Ramos (cell line): ENCODE data around the gene ERRFI1.
"Not testable (repeated sequence)": the region's sequence is repeated elsewhere in the genome, so short reads cannot be mapped to it uniquely, and the experiment has no call there.

ENCODE experiments used
- in situ Hi-C: fragments of 300-500 bp; cut with MboI; formaldehyde crosslinking; loops from one replicate; pipeline ENCODE4 v1.14.3; 2022; ENCODE audit warnings: low sequenced_read_pairs; ENCODE audit not compliant: unreplicated experiment

ERRFI1 gene, protein sequence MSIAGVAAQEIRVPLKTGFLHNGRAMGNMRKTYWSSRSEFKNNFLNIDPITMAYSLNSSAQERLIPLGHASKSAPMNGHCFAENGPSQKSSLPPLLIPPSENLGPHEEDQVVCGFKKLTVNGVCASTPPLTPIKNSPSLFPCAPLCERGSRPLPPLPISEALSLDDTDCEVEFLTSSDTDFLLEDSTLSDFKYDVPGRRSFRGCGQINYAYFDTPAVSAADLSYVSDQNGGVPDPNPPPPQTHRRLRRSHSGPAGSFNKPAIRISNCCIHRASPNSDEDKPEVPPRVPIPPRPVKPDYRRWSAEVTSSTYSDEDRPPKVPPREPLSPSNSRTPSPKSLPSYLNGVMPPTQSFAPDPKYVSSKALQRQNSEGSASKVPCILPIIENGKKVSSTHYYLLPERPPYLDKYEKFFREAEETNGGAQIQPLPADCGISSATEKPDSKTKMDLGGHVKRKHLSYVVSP

GRCh38 chr1:8026153-8026975, at the start of gene ERRFI1:
Gene ERRFI1, minus strand, starts transcription at chr1:8026309. Its CDS starts 10,690 bp downstream, at chr1:8015619.
- in situ Hi-C loops: no loop called here

DNA sequence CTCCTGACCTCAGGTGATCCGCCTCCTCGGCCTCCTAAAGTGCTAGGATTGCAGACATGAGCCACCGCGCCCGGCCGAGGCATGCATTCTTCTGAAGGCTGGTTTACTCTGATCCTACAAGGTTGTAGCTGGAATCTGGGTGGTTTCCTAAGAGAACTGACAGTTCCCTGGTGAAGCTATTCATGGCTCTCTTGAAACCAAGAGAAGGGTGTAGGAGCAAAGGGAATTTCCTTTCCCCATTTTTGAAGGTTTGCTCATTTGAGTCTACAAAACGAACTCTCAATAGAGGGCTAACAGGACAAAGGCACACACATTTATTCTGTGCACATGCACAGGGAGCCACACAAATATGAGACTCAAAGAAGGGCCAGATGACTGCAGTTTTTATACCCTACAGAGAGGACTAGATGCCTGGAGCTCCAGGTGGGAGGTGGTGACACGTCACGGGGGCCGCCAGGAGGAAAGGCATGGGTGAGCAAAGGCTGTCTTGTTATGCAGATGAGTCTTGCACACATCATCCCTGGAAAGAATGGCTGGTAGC, 49.5 kb upstream of the ERRFI1 start:
- in situ Hi-C loops: no loop called here

- in situ Hi-C loops: no loop called here
These were observed 47.2 kb upstream of the ERRFI1 start for GRCh38 chr1:8073112-8073855.

DNA sequence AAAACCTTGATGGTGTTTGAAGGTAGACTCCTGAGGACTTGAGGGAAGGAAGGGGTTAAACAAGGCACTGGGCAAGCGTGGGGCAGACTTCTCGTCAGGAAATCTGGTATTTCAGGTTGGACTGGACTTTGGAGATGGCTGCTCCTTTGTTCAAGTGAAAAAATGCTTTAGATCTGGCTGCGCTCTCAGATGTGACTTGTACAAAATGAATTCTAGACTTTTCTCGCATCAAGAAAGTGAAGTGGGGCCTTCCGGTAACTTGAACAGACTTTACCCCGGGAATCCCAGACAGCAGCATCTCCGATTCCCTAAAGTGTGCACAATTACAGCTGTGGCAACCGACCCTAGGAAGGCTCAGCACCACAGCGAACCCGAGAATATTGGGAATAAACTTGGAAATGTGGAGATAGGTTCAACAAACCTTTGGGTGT, 44.3 kb upstream of the ERRFI1 start:
- in situ Hi-C loops: no loop called here

DNA sequence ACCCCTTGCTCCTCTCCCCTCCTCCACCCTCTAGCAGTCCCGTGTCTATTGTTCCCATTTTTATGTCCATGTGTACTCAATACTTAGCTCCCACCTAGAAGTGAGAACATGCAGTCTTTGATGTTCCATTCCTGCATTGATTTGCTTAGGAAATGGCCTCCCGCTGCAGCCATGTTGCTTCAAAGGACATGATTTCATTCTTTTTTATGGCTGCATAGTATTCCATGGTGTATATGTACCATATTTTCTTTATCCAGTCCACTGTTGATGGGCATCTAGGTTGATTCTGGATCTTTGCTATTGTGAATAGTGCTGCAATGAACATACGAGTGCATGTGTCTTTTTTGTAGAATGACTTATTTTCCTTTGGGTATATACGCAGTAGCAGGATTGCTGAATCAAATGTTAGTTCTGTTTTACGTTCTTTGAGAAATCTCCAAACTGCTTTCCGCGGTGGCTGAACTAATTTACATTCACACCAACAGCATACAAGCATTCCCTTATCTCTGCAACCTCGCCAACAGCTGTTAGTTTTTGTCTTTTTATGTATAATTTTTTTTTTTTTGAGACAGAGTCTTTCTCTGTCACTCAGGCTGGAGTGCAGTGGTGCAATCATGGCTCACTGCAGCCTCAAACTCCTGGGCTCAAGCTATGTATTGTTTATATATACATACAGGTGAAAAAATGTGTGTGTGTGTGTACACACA, 43.7 kb upstream of the ERRFI1 start:
- in situ Hi-C loops: not testable (repeated sequence)

- in situ Hi-C loops: no loop called here
These were observed 39.3 kb upstream of the ERRFI1 start for GRCh38 chr1:8065369-8065768.

- in situ Hi-C loops: no loop called here
These were observed 37.4 kb upstream of the ERRFI1 start for GRCh38 chr1:8063298-8064036.

DNA sequence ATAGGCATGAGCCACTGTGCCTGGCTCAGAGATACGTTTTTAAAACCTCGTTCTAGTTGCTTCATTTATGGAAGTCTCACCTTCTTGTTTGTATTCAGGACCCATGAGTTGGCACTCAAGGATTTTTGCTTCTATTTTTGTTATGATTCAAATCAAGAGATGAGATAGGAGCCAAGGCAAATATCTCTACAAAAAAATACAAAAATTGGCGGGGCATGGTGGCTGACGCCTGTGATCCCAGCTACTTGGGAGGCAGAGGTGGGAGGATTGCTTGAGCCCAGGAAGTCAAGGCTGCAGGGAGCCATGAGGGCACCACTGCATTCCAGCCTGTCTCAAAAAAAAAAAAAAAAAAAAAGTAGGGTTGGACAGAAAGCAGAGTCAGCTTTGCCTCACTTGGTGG, 36.8 kb upstream of the ERRFI1 start:
- in situ Hi-C loops: no loop called here

- in situ Hi-C loops: no loop called here
These were observed 35.7 kb upstream of the ERRFI1 start for GRCh38 chr1:8061673-8062386.

DNA sequence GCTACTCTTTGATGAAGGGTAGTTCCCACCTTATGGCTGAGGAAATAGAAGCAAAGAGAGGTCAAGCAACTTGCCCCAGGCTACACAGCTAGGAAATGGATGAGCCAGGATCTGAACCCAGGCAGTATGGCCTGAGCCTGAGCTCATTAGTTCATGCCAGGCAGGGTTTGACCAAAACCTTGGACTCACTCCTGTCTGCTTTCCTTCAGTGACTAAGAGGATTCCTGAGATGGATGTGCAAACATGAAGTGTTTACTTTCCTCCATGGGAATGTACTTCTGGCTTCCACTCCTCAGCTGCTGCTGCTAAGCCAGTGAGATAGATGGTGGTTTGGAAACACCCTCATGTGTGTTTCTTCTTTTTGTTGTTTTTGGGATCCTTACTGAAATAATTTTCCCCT, 35.1 kb upstream of the ERRFI1 start:
- in situ Hi-C loops: no loop called here

GRCh38 chr1:8059161-8059622, 33.1 kb upstream of the ERRFI1 start:
- in situ Hi-C loops: no loop called here

DNA sequence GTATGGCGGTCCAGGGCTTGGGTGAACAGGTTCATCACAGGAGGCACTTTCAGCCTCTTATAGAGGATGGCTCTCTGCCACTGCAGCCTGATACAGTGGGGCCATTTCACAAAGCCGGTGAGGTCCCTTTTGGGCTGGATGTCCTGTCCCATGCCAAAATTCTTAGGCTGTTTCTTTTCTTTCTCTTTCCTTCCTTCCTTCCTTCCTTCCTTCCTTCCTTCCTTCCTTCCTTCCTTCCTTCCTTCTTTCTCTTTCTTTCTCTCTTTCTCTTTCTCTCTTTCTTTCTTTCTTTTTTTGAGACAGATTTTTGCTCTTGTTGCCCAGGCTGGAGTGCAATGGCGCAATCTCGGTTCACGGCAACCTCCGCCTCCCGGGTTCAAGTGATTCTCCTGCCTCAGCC, 31.7 kb upstream of the ERRFI1 start:
- in situ Hi-C loops: not testable (repeated sequence)

GRCh38 chr1:8055973-8056372, 29.9 kb upstream of the ERRFI1 start:
- in situ Hi-C loops: no loop called here

DNA sequence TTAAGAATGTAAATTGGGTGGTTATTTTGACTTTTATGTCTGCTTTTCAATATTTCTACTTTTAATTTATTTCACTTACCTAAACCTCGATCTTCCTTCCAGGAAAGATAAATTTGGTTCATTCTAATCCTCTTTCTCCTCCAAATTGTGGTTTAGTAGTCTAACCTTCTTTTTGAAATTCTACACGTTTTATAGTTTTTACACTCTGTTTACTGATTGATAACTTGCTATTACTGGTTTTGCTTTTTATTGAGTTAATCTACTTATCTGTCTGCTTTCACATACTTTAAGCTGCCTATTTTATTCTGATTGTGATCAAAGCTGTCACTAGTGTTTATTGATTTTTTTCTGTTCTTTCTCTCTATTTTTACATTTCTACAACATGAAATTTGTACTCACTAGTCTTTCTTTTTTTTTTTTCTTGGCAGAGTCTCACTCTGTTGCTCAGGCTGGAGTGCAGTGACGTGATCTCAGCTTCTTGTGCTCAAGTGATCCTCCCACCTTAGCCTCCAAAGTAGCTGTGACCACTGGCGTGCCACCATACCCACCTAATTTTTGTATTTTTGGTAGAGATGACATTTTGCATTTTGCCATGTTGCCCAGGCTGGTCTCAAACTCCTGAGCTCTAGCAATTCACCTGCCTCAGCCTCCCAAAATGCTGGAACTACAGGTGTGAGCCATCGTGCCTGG, 27.9 kb upstream of the ERRFI1 start:
- in situ Hi-C loops: no loop called here

DNA sequence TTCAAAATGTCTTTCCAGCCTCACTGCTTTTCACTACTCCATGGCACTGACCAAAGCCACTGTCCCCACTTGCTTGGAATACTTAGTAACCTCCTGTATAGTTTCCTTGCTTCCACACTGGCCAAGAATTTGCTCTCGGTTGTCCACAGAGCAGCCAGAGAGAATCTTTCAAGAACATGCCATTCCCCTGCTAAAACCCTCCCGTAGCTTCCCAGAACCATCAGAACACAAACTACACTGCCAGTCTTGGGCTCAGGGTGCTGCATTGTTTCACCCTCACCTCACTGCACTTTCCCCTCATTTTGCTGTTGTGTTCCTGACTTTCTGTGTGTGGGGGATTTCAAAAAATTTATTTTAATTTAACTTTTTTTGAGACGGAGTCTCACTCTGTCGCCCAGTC, 25.5 kb upstream of the ERRFI1 start:
- in situ Hi-C loops: no loop called here

- in situ Hi-C loops: not testable (repeated sequence)
These were observed 23.1 kb upstream of the ERRFI1 start for GRCh38 chr1:8049229-8049628.

GRCh38 chr1:8047686-8048445, 21.8 kb upstream of the ERRFI1 start:
- in situ Hi-C loops: no loop called here
